HG02678 (cell line): ENCODE data around the gene MESD.

Experiments
- ATAC-seq: cut with Tn5 transposase; IDR thresholded peaks from one replicate; pipeline ENCODE4 v1.9.1; 2021; ENCODE audit warnings: mild to moderate bottlenecking, moderate library complexity; ENCODE audit not compliant: unreplicated experiment

MESD gene

DNA sequence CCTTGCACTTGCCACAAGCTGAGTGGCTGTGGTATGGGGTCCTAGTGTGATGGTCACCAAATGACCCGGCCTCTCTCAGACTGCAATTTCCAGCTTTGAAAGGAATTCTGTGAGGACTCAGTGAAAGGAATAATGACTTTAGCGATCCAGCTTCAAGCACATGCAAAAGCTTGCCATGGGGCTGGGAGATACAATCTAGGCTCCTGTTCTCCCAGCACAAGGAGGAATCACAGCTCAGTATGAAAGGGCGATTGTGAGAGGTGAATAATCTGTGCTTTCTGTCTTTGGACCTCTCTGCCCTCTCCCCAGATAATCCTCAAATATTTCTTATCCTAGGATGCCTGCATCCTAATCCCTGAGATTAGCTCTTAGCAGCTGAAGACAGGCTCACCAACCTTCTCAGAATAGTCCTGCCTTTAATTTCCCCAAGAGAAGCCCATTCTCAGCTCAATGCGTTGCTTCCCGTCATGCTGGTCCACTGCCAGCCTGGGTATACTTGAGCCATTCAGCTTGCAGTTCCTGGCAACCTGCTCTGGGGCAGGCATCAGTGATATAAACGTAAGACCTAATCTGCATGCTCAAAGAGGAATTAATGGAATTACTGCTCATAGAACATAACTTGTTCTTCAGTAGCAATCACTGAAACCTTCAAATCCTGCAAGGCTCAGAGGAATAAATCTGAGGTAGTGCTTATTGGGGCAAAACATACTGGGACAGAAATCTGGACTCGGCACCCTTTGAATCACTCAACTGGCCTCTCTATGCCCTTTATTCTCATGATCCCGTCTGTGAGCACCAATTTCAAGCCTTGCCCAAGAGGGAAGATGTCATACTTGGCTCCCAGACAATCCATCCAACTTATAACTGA lies 26.2 kb upstream of the MESD start:
- ATAC-seq, result no peak

- no peak for ATAC-seq
These were observed 25.0 kb upstream of the MESD start for GRCh38 chr15:81014446-81015093.

DNA sequence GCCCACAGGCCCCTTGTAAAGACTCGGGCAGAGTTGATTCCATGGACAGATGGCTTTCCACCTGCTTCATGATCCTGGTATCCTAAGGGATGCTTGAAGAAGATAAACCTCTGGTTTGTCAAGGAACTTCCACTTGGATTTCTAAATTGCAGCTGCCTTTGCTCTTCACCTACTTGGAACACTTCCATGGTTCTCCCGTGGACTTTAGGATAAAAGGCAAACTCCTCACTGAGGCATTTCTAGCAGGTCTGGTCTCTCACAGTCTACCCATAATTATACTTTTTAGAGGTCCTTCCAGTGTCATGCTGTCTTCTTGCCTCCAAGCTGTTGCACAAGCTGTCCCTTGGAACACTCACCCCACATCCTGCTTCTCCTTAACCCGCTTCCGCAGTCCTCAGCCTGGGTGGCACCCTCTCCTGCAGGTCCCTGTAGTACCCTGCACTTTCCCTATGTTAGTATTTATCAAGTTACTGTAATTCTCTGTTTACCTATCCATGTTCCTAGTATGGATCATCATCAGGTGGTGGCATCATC lies 23.8 kb upstream of the MESD start:
- ATAC-seq, result no peak

DNA sequence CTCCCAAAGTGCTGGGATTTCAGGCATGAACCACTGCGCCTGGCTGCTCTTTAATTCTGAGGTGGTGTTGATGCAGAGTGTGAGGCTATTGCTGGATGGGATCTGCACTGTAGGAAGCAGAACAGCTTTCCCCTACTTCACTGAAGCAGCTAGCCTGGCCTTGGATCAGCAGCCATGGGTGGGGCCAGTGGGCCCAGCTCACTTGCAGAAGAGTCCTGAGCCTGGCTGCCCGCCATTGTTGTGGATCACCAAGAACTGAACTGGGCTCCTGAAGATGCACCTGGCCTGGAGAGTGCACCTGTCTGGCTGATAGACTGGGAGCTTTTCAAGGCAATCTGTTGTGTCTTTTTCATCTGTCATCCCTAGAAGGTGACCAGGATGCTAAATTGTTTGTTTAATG lies 23.0 kb upstream of the MESD start:
- ATAC-seq, result no peak

- ATAC-seq, result no peak
These were observed 22.0 kb upstream of the MESD start for GRCh38 chr15:81011593-81011992.

GRCh38 chr15:81010086-81010485 lies 20.5 kb upstream of the MESD start:
- no peak for ATAC-seq

DNA sequence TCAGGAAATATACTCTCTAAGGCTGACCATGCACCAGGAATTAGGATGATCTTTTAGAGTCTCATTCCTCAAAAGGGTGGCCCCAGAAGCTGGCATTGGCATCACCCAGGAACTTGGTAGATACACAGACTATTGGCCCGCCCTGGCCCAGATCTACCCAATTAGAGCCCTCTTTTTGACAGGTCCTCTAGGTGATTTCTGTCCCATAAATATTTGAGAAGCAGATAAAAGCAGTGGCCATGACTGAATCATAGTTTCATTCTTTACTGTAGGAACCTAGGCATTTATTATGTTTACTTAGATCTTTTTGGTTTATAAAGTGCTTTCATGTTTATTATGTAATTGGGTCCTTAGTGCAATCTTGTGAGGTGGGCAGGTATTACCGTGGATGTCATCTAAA lies 18.7 kb upstream of the MESD start:
- ATAC-seq, result no peak

DNA sequence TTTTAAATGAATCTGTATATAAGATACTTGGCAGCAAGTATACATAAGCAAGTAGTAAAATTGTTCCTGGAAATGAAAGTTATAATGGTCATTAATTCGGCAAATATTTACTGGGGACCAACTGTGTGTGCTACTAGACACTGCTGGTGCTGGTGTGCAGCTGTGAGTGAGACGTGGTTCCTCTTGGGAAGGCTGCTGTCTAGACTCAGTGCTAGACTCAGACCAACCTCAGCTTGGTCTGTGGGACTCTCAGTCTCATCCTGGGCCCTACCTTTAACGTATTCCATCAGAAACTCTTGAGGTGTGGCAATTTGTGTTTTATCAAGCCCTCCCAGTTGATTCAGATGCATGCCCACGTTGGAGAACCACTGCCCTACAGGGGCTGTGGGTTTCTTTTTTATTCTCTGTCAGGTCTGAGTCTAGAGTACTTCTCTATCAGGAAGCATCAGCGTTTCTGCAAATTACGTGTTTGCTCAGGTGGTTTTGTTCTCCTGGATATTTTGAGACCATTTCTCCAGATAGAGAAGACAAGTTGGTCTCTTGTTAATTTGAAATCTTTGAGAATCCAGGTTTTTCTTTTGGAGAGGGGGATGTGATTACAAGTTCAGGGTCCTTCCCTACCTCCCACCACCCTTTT lies 17.9 kb upstream of the MESD start:
- ATAC-seq, result no peak

DNA sequence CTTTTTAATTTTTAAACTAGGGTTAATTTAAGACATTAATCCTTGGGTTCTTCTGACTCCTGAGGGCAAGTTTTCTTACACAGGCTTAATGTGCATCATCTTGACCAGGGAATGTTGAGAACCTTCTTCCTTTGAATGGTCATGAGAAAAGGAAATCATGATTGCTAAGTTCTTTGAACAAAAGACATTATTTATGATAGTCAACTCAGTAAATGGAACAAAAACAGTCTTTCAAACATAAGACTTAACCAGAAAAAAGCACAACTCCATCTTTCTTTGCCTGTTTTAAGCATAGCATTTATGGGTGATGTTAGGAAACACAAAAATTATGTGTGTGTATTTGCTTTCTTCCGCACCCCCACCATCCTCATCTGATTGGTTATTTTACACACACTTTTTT lies 16.5 kb upstream of the MESD start:
- ATAC-seq, result no peak

GRCh38 chr15:81003097-81003350 lies 13.4 kb upstream of the MESD start:
- ATAC-seq, result no peak

GRCh38 chr15:81002331-81003096 lies 12.9 kb upstream of the MESD start:
- ATAC-seq, result no peak

DNA sequence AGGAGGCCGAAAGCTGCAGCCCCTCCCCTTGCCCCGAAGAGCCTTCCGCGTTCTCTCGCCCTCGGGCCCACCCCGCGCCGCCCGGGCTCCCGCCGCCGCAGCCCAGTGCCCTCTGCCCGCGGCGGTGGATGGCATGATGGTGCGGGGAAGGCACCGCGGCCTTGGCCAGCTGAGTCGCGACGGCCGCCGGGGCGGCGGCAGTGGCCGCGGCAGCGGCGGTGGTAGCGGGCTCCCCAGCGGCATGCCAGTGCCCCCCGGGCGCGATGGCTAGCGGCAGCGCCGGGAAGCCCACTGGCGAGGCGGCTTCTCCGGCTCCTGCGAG lies 12.4 kb upstream of the MESD start:
- no peak for ATAC-seq

GRCh38 chr15:81001152-81002008 lies 11.8 kb upstream of the MESD start:
- ATAC-seq, result peak; percentile 32

GRCh38 chr15:81000624-81001151 lies 11.1 kb upstream of the MESD start, which contains the start of gene TLNRD1:
TSS of gene TLNRD1 (plus strand) at chr15:81000923. CDS start at chr15:81002272, 1,349 bp downstream.
- peak; percentile 58 for ATAC-seq

DNA sequence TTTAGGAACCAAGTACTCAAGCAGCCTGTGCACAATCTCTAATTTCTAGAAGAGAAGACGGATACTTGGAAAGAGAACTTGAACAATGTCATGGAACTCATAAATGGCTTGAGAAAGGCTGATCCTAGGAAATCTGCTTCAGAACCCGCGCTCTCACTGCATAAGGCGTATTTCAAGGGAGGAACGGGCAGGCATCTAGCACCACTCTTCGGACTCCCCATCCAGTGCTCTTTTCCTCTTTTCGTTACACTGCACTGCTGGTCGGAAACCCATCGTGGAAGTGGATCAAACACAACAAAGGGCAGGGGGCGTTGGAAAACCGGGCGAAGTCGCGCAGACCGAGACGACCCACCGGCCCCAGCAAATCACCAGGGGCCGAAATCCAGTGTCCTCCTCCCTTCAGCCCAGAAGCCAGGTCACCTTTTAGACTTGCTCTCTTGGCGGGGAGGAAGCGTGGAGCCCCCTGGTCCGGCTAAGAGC lies 10.6 kb upstream of the MESD start:
- no peak for ATAC-seq

GRCh38 chr15:80999623-81000036 lies 10.0 kb upstream of the MESD start:
- ATAC-seq, result no peak

- ATAC-seq, result no peak
These were observed 8.6 kb upstream of the MESD start for GRCh38 chr15:80998251-80998650.

- ATAC-seq, result no peak
These were observed 8.1 kb upstream of the MESD start for GRCh38 chr15:80997692-80998091.

DNA sequence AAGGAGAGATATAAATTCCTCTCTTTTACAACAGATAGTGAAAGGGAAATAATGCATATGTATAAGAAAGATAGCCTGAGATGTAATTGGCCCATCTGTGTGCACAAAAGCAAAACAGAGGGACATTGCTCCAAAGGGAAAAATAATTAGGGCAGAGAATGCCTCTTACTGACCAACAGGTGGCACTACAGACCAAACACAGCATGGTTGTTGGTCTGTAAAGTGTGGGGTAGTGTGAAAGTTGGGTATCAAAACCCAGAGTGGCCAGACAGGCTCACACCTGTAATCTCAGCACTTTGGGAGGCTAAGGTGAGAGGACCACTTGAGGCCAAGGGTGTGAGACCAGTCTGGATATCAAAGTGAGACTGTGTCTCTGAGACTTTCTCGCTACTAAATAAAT lies 6.6 kb upstream of the MESD start:
- ATAC-seq, result no peak

- no peak for ATAC-seq
These were observed 2.8 kb upstream of the MESD start for GRCh38 chr15:80992441-80992840.
